Suppressor macrophage treated with lipopolysaccharide for 4 hours (primary cell): ENCODE results near the gene ARHGAP19.
A peak's percentile ranks its signal among the peaks of the same experiment; 100 is the strongest.

Experiments
- DNase-seq: peaks from one replicate; pipeline ENCODE4 v3.0.0-alpha.2; 2020

The ARHGAP19 gene

DNA sequence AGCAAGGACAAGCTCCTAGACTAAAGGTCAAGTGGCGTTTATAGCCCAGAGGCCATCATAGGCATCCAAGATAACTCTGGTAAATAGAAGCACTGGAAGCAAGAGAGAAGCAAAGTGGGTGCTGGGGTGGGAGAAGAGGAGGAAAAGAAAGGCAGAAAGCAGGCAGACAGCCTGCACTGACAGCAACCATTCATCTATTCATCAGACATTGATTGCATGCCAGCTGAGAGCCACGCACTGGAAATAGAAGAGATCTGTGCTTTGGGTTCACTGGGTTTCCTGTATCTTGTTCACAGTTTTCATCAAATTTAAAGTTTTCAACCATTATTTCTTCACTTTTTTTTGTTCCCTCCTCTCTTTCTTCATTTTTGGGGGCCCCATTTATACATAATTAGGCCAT, 102.0 kb downstream of the ARHGAP19 start:
- no peak for DNase-seq

DNA sequence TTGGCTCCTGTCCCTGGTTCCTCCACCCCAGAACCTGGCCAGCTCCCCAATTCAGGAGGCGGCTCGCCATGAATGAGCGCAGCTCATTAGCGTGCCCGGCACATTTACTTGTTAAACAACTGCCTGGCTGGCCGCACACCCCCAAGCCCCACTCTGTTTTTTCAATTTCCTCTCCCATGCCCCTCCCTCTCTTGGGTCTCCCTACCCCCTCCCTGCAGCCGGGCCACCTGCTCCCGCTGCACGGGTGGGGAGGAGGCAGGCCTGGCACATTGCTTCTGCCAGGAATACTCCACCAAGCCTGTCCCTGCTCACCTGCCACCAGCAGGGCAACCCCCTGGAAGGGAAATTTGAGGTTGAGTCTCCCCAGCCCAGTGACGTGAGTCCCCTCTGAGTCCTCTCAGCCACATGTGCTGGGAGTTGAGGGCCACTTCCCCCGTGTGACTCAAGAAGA, 104.2 kb downstream of the ARHGAP19 start:
- DNase-seq = no peak

DNA sequence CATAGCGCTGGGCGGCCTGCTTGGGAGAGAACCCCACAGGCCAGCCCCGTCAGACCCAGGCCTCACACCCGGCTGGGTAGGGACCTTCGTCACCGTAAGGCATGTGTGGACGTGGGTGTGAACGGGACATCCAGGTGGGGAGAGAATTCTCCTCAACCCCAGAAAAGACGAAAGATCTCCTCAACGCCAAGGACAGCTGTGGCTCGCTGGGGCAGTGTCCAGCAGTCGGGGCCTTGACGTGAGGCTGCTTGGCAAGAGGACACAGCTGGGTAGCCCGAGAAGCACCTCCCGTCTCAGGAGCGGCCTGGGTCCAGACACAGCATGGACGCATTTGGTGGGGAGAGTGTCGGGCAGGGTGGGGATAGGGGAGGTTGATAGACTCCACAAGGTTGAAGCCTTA, 105.5 kb downstream of the ARHGAP19 start:
- no peak for DNase-seq

DNA sequence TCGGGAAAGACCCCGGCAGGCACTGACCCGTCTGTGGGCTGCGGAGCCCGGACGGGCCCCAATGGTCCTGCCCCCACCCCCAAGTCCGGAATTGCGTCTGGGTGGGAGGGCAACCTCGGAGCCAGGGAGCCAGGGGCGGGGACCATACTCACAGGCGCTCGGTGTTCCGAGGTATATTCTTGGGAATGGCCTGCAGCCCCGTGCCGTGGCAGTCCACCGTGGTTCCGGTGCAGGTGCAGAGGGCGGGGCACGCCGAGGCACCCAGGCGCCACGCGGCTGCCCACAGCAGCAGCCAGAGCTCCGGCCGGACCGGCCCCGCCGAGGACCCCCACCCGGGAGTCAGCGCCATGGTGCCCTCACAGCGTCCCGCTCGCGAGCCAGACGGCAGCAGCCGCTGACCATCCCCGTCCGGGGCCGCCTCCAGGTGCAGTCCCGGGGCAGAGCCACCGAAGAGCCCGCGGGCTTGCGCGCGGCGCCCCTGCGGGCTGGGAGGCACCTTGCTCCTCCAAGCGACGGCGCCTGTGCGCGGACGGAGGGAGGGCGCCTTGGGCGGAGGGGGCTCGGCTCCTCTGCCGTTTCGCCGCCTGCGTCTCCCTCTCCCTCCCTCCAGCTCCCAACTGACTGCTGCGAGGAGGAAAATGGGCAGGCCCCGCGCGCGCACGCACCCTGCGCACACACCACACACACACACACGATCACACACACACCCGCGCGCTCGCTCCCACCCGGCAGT, 106.9 kb downstream of the ARHGAP19 start, which contains the start of gene SLIT1:
SLIT1 (minus strand) TSS at position 634 of the 733 bp plus-strand sequence; CDS start at position 349, 285 bp downstream.
- no peak for DNase-seq

DNA sequence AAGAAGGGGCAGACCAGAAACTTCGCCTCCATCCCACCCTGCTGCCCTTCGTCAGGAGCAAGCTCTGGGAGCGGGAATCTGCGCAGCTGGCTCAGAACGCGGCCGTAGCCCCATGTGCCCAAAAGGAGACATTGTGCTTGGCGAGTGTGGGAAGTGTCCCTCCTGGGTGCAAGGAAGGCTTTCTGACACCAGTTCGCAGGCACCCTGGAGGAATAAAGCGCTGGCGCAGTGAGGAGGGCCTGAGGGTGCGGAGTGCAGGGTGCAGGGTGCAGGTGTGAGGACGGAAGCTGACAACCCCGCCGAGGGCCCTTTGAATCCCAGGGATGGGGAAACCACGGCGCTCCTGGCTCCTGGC, 107.5 kb downstream of the ARHGAP19 start:
- no peak for DNase-seq

DNA sequence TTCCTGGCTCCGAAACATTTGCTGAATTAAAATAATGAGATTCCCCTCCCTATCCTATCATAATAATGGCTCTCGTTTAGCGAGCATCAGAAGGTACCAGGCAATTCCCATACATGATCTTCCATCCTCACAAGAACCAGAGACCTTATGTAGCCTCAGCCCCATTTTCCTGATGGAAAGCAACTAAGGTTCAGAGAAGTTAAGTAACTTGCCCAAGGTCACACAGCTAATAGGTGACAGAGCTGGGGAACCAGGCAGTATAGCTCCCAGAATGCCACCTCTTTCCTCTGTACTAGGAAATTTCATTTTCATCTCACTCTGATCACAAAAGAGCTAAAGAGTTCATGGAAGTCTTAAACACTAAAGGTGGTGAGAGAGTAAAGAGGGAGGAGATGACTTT, 109.1 kb downstream of the ARHGAP19 start:
- DNase-seq = no peak

DNA sequence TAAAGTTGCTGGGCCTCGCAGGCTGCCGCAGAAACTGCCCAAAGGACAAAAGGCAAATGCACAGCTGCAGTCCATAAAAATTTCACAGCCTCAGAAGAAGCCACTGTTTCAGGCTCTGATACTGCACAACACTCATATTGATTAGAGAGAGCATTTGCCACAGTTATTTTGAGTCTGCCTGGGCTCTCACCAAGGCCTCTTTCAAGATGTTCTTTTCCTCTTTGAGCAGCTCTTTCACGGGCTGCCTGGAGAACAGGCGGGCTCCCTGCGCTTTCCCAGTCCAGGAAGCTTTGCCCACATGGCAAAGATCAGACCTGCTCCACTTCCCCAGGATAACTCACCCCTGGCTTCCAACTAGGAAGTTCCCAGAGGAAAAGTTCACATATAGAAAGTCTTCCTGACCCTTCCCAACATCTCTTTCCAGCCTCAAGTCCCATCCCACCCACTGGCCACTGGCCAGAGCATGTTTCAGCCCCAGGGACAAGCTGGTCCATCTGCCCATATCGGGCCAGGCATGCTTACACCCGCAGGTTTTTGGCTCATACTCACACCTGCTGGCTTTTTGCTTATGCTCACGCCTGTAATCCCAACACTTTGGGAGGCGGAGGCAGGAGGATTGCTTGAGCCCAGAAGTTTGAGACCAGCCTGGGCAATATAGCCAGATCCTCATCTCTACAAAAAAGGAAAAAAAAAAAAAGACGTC, 110.0 kb downstream of the ARHGAP19 start:
- no peak for DNase-seq

DNA sequence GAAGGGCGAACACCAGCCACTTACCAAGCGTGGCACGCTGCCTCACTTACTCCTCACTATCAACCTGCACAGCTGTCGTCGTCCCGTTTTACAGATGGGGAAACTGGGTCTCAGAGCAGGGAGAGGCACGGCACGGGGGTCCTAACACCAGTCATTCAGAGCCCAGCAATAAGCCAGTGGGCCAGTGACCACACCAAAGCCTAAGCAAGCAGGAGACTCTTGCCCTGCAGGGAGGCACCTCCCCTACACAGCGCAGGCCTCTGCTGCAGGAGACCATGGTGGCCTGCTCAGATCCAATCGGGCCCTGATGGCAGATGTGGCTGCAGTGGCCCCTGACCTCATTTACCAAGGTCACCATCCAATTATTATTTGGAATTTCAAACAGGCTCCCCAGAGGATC, 111.5 kb downstream of the ARHGAP19 start:
- DNase-seq = no peak

DNA sequence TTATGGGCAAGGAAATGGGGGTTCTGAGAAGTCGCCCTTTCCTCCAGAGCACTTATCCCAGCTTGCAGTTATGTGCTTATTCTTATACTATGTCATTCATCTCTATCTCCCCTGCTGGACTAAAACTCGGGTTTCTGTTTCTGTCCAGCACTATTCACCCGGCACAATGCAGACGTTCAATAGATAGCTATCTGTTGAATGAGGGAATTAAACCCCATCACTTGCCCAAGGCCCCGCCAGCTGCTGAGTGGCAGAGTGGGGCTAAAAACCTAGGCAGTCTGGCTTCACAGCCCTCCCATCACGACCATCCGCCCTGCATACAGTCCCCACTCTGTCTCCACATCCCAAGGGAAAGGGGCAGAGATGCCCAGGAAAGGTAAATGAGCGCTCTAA, 112.1 kb downstream of the ARHGAP19 start:
- DNase-seq = no peak

DNA sequence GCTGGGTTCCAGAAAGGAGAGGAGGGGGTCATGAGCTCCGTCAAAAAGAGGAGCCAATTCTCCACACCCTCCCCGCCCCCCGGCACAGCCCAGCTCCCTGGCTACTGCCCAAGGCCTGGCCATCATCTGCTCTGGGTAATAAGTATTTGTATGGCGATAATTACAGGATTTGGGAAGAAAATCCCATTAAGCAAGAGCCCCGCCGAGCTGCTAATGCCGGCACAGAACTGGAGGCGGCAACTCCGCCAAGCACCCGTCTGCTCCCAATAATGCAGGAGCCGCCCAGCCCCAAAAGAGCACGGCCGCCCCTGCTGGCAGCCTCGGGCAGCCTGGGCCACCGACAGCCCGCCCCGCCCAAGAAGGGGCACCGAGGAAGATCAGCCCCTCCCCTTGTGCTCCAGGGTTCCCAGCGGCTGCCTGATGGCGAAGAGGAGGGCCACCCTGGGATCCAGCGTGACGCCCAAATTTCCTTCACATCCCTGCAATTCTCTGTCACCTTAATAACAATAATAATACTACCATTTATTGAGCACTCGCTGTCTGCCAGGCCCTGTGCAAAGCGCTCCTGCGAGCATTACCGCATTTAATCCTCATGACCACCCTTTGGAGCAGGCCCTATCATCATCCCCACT, 112.6 kb downstream of the ARHGAP19 start:
- DNase-seq = peak; percentile 28

DNA sequence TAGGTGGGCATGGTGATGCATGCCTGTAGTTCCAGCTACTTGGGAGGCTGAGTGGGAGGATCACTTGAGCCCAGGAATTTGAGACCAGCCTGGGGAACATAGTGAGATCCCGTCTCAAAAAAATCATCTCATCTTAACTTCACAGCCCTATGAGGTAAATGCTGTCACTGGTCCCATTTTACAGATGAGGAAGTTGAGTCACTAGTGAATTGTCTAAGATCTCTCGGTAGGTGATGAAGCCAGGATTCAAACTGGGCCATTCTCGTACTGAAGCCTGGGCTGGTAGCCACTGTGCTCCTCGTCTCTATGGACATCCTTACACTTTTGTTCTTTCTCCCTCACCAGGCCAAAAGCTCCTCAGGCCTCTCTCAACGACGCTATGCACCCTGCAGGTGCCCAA, 113.1 kb downstream of the ARHGAP19 start:
- no peak for DNase-seq

DNA sequence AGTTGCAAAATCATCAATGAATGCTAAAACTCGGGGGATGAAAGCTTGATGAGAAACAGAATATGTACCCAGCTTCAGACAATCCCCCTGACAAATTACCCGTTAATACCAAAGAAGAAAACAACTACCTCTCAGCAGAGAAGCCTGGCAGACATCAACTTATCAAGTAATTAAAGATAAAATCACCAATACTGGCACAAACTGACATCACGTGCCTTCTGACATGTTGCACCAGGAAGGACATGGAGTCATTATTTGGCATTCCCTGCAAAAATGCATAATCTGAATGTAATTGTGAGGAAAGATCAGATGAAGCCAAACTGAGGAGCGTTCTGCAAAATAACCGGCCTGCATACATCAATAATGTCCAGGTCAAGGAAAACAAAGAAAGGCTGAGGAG, 114.4 kb downstream of the ARHGAP19 start:
- no peak for DNase-seq

DNA sequence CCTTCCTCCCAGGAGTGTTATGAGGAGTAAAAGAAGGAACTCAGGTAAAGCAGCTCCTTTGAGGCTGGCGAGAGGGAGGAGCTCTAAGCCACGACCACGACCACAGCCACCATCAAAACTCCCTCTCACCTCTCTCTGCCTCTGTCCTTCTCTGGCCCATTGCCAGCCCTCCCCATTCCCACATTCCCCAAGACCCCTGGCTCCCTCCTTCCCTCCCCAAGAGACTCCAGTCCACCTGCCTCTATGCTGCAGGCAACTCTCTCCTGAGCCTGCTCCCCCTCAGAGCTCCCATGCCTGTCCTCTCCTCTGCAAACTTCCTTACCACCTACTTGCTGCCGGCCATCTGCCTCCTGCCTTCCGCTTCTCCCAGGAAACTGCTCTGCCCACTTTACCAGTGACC, 116.2 kb downstream of the ARHGAP19 start:
- DNase-seq = no peak

DNA sequence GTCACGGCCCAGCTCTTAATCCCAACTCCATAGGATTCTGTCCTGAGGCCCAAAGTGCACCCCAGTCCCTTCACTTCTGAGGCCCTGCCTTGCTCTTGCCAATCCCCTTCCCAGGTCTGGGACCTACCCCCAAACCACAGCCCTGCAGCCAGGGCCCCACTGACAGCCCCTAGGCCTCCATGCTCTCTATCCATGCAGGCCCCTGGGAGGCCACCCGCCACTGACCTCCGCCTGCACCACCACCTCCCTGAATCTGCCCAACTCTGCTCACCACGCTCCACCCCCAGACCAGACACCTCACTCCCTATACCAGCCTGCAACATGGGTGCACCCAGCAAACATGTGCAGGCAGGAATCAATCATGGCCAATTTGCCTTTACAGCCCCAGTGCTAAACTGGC, 116.9 kb downstream of the ARHGAP19 start:
- DNase-seq = no peak

DNA sequence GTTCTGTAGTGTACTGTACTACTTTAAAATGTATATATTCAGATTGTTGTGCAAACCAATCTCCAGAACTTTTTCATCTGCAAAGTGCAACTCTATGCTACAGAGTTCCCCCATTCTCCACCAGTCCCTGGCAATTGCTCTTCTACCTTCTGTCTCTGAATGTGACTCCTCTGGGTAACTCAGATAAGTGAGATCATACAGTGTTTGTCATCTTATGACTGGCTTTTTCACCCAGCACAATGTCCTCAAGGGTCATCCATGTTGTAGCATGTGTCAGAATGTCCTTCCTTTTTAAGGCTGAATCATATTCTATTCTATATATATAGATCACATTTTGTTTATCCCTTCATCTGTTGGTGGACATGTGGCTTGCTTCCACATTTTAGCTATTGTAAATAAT, 117.5 kb downstream of the ARHGAP19 start:
- DNase-seq = peak; percentile 55

DNA sequence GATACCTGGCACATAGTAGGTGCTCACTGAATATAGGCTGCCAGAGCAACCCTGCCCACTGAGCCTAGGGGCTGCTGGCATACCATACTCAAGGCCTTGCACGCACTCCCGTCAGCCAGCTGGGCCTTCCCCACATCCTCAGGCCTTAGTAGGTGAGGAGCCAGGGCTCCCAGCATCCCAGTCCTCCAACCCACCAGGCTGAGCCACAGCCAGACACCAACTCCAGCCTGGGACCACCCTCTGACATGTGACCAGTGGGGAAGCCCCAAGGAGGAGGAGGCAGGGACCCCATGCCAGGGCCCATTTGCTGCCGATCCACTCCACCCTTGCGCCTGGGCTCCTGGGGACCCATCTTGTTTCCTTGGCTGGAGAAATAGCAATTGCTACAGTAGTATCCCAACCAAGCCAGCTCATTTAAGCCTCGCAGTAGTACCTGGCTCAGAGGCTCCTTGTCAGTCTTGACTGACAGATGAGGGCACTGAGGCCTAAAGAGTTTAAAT, 118.1 kb downstream of the ARHGAP19 start:
- no peak for DNase-seq

DNA sequence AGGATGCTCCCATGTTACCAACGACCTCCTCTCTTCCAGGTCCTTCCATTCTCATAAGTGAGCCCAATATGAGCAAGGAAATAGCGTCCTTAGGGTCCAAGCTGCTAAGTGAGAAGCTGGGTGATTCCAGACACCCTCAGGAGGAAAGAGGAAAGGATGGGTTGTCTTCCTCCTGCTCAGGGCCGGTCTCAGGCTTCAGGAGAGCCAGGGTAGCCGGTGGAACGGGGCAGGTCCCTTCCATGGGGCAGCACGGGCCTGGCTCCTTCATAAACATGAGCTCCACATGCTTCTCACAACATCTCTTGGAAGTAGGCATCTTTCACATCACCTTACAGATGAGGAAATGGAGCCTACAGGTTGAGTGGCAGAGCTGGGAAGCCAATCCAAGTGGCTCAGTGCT, 119.4 kb downstream of the ARHGAP19 start:
- no peak for DNase-seq
